GM12801 (cell line): ENCODE data around the gene PLEKHM3.

Experiments used
- TF ChIP-seq, protein P1 (sequence below): IDR thresholded peaks from one replicate; pipeline ENCODE4 v1.5.1; 2011; ENCODE audit warnings: control low read depth; ENCODE audit not compliant: insufficient read length; ENCODE audit errors: extremely low read depth

The PLEKHM3 gene

DNA sequence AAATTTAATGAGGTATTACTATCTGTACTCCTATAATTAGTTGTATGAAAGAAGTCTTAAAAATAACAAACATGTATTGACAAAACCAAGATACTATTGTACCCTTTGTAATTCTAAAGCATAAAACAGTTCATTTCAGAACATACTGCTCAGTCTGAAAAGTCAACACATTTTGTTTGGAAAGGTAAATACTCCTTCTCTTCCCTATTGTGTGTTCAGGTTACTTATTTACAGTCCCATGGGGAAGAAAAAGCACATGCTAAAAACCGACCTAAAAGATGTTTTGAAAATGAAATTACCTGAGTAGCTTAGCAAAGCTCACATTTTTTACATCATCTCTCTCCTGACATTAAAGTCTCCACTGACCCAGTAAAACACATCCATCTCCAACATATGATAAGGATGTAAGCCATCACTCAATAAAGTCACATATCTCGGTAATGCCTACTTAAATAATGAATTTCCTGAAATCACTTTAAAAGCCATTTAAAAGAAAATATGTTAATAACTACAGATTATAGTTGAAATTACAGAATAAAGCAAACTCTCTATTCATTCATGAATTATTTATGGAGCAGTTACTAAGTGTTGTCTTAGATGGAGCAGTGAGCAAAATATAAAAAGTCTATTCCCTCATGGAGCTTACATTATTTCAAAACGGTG, 180.0 kb downstream of the PLEKHM3 start:
- TF ChIP-seq, protein P1, sequence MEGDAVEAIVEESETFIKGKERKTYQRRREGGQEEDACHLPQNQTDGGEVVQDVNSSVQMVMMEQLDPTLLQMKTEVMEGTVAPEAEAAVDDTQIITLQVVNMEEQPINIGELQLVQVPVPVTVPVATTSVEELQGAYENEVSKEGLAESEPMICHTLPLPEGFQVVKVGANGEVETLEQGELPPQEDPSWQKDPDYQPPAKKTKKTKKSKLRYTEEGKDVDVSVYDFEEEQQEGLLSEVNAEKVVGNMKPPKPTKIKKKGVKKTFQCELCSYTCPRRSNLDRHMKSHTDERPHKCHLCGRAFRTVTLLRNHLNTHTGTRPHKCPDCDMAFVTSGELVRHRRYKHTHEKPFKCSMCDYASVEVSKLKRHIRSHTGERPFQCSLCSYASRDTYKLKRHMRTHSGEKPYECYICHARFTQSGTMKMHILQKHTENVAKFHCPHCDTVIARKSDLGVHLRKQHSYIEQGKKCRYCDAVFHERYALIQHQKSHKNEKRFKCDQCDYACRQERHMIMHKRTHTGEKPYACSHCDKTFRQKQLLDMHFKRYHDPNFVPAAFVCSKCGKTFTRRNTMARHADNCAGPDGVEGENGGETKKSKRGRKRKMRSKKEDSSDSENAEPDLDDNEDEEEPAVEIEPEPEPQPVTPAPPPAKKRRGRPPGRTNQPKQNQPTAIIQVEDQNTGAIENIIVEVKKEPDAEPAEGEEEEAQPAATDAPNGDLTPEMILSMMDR = no peak

DNA sequence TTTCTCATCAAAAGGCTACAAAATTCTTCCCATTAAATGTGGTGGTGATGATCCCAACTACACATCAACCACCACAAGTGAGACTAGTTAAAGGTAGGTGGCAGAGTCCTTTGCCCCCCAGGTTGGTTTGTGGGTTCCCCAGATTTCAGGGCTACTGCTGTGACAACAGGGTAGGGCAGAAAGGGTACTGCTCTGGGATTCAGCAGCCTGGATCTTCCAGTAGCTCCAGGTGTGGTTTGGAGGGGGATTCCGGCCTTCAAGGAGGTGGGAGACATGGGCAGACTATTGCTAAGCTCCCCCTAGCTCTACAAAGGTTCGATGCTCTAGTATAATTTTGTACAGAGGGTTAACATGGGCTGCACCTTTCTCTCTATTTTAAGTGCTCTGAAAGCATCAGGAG, 180.7 kb downstream of the PLEKHM3 start:
- TF ChIP-seq, protein P1 = no peak

DNA sequence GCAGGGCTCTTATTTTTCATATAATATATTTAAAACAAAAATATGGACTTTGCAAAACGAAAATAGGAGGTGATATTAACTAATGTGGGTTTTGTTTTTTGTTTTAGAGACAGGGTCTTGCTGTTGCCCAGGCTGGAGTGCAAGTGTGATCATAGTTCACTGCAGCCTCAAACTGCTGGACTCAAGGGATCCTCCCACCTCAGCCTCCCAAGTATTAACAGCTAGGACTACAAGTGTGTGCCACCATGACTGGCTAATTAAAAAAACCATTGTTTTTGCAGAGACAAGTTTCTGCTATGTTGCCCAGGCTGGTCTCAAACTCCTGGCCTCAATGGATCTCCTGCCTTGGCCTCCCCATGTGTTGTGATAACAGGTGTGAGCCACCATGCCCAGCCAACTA, 185.2 kb downstream of the PLEKHM3 start:
- TF ChIP-seq, protein P1 = no peak

DNA sequence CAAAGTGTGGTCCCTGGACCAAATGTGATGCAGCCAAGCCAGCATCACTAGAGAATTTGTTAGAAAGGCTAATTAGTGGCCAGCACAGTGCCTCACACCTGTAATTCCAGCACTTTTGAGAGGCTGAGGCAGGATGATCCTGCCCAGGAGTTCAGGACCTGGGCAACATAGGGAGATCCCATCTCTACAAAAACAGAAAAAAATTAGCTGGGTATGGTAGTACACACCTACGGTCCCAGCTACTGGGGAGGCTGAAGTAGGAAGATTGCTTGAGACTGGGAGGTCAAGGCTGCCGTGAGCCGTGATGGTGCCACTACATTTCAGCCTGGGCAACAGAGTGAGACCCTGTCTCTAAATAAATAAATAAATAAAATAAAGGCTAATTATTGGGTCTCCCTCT, 185.8 kb downstream of the PLEKHM3 start:
- TF ChIP-seq, protein P1 = no peak

DNA sequence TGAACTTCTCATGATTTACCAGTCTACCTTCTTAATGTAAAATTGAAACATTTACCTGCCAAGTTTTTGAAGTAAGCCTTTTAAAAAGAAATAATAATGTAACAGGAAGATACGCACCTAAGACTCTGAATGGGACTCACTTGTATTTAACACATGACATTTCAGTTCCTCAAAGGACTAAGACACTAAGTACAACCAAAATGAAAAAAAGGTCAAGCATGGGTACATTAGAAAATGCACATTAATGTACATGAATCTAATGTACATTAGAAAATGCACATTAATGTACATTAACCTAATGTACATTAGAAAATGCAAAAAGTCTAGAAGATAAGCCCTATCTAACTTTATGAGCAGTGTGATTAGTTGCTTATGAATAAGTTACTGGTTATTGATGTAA, 186.3 kb downstream of the PLEKHM3 start:
- TF ChIP-seq, protein P1 = no peak

DNA sequence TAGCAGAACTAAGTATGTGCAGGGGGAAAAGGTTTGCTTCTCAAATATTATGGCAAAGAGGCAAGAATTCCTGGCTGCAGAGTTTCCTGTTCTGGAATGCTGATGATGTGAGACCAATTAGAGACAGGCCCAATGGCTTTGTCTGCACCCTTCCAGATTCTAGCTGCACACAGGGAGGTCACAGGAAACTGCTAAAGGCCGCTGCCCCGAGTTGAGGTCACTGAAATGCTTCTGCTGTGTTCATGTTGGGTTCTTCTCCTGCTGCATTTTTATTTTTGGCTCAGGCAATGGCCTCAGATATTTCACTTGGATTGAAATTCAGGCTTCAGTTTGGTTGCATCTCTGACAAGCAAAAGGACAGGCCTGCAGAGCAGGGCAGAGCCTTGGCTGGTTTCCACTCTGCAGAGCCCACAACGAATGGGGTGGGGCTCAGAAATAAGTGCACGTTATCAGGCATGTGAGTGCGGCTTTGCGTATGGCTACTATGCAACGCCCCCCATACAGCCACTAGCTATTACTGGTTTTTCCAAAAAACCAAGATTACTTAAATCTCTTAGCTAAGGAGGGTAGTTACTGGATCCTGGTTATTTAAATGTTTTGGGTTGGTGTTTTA, 188.7 kb downstream of the PLEKHM3 start:
- TF ChIP-seq, protein P1 = no peak

DNA sequence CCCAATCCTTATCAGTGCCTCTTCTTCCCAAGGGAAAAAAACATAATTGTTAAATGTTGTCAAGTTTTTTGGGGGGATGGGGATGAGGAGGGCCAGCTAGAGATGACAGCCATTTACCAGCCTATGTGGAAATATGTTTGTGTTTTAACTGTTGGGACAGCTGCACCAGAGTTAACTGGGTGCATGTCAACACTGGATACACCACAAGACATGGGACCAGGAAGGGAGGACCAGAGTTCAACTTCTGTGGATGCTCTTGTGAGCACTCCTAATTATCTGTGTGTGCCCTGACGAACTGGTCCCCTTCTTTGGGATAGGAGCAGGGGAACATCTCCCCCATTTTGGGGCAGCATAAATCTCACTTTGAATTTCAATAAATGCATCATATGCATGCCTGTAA, 189.5 kb downstream of the PLEKHM3 start:
- TF ChIP-seq, protein P1 = no peak
